Astrocyte (in vitro differentiated cells and primary cell): ENCODE measurements around the gene GIMAP8.

Experiments used
- CTCF ChIP-seq: IDR thresholded peaks from 2 replicates; pipeline ENCODE4 v1.5.1; 2011; ENCODE audit warnings: low read depth, mild to moderate bottlenecking, inconsistent platforms, low read length, moderate library complexity; ENCODE audit not compliant: insufficient read depth
- EZH2 ChIP-seq: IDR thresholded peaks from 2 replicates; pipeline ENCODE4 v1.6.1; 2012; ENCODE audit warnings: mild to moderate bottlenecking, low read length, inconsistent platforms; ENCODE audit not compliant: insufficient read depth

- no peak for TF ChIP-seq CTCF
- no peak for TF ChIP-seq EZH2
Measured at GRCh38 chr7:150435047-150435389, 15.4 kb upstream of the GIMAP8 start.
